Cardiac muscle cell (in vitro differentiated cells and primary cell): ENCODE results near the gene TMUB2. TPM values are rescaled to one million over a fixed set of nuclear protein-coding genes. Genes with fewer than 3 reads are reported as not detected.

Experiments
- DNase-seq, 2 donors: peaks; one replicate each; pipeline versions ENCODE4 v3.0.0 to v3.0.0-alpha.2; 2010 to 2017; ENCODE audit warnings: low read depth in 1 of 2, low spot score in 1 of 2
- H3K27ac ChIP-seq: fragments of 200-600 bp; sonication (generic); 2 replicates; pipeline ENCODE4 v1.5.1; 2016
- H3K27me3 ChIP-seq: fragments of 200-600 bp; sonication (generic); 2 replicates; pipeline ENCODE4 v1.6.0; 2016; ENCODE audit warnings: control low read depth
- H3K36me3 ChIP-seq: fragments of 200-600 bp; sonication (generic); 2 replicates; pipeline ENCODE4 v1.5.1; 2016; ENCODE audit warnings: control low read depth
- H3K4me1 ChIP-seq: fragments of 200-600 bp; sonication (generic); 2 replicates; pipeline ENCODE4 v1.8.1; 2017; ENCODE audit warnings: low read depth, mild to moderate bottlenecking, mixed run types
- H3K4me3 ChIP-seq: fragments of 200-600 bp; sonication (generic); 2 replicates; pipeline ENCODE4 v1.5.1; 2016; ENCODE audit warnings: mild to moderate bottlenecking
- H3K9me3 ChIP-seq: fragments of 200-600 bp; sonication (generic); 2 replicates; pipeline ENCODE4 v1.5.1; 2017; ENCODE audit warnings: low read depth, mild to moderate bottlenecking, control low read depth
- polyA plus RNA-seq: library from polyadenylated mRNA; unstranded; fragments of >200 nt; fragmentation: Nextera tagmentation; extraction: Ambion mirVana; gene quantifications from 2 replicates; pipeline ENCODE4 v1.2.1, GENCODE V29; 2016
- total RNA-seq: library from RNA; depleted of rRNA; stranded (reverse); fragments of >200 nt; gene quantifications from 2 replicates; pipeline ENCODE4 v1.2.3, GENCODE V29; 2016
- TF ChIP-seq, protein P1 (sequence below): IDR thresholded peaks from 2 replicates; pipeline ENCODE4 v1.5.1; 2012; ENCODE audit warnings: low read depth, mild to moderate bottlenecking, low read length

TMUB2 gene
- total and polyA plus RNA-seq, 2 experiments from 2014 or later: 40.5 to 43.9 TPM

DNA sequence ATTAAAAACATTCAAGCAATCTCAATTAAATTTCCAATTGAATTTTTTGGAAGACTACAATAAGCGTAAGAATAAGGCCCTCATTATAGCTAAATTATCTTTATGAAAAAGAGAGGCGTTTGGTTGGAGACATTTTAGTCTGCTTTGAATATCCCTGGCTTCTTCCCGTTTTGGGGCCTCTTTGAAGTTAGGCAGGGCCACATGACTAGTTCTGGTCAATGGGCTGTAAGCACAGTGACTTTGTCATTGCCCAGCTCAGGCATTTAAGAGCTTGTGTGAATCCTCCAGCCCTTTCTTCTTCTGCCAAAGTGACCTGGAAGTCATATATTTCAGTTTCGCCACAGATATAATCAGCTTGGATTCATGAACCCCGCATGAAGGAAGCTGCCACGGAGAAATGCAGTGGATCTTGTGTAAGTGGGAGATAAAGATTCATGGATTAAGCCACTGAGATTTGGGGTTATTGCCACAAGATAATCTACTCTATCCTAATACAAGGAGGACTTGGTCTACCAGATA lies 54.4 kb downstream of the TMUB2 start:
- TF ChIP-seq, protein P1, sequence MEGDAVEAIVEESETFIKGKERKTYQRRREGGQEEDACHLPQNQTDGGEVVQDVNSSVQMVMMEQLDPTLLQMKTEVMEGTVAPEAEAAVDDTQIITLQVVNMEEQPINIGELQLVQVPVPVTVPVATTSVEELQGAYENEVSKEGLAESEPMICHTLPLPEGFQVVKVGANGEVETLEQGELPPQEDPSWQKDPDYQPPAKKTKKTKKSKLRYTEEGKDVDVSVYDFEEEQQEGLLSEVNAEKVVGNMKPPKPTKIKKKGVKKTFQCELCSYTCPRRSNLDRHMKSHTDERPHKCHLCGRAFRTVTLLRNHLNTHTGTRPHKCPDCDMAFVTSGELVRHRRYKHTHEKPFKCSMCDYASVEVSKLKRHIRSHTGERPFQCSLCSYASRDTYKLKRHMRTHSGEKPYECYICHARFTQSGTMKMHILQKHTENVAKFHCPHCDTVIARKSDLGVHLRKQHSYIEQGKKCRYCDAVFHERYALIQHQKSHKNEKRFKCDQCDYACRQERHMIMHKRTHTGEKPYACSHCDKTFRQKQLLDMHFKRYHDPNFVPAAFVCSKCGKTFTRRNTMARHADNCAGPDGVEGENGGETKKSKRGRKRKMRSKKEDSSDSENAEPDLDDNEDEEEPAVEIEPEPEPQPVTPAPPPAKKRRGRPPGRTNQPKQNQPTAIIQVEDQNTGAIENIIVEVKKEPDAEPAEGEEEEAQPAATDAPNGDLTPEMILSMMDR: no peak
- Histone ChIP-seq H3K4me3 (no peak overlapping the region), H3K36me3 (no peaks in the 10 kb centered on the region), H3K4me1 (no peaks in the 10 kb centered on the region), H3K9me3 (no peaks in the 10 kb centered on the region), H3K27ac (no peak overlapping the region), H3K27me3 (no peaks in the 10 kb centered on the region)
- DNase-seq: no peak

Other genes with a start within 250 kb of the TMUB2 start
- not detected in 2 replicates for gene PPY, start 244.5 kb upstream of the TMUB2 start, total RNA-seq
- gene PPY, start 244.5 kb upstream of the TMUB2 start, polyA plus RNA-seq: not detected in 2 replicates
- not detected in 2 replicates for gene PYY, start 233.0 kb upstream of the TMUB2 start, total RNA-seq
- gene PYY, start 233.0 kb upstream of the TMUB2 start, polyA plus RNA-seq: 0.77 TPM in 1 of 2 replicates, not detected in the other
- gene NAGS, start 182.3 kb upstream of the TMUB2 start, total RNA-seq: 4.2 and 6.1 TPM in 2 replicates
- 5.1 and 8.5 TPM in 2 replicates for gene NAGS, start 182.3 kb upstream of the TMUB2 start, polyA plus RNA-seq
- gene TMEM101, start 172.0 kb upstream of the TMUB2 start, total RNA-seq: 37.5 and 65.8 TPM in 2 replicates
- 22.5 and 40.6 TPM in 2 replicates for gene TMEM101, start 172.0 kb upstream of the TMUB2 start, polyA plus RNA-seq
- 31.0 and 45.3 TPM in 2 replicates for gene LSM12, start 120.3 kb upstream of the TMUB2 start, total RNA-seq
- gene LSM12, start 120.3 kb upstream of the TMUB2 start, polyA plus RNA-seq: 46.5 and 60.7 TPM in 2 replicates
- 93.1 and 95.3 TPM in 2 replicates for gene G6PC3, start 116.2 kb upstream of the TMUB2 start, total RNA-seq
- 162 and 234 TPM in 2 replicates for gene G6PC3, start 116.2 kb upstream of the TMUB2 start, polyA plus RNA-seq
- gene HDAC5, start 63.3 kb upstream of the TMUB2 start, total RNA-seq: 164 and 300 TPM in 2 replicates
- gene HDAC5, start 63.3 kb upstream of the TMUB2 start, polyA plus RNA-seq: 94.1 and 209 TPM in 2 replicates
- gene HROB, start 45.0 kb upstream of the TMUB2 start, total RNA-seq: 3.6 and 9.6 TPM in 2 replicates
- 7.8 and 15.6 TPM in 2 replicates for gene HROB, start 45.0 kb upstream of the TMUB2 start, polyA plus RNA-seq
- gene ASB16, start 16.3 kb upstream of the TMUB2 start, total RNA-seq: 3.1 and 6.4 TPM in 2 replicates
- 5.5 and 6.4 TPM in 2 replicates for gene ASB16, start 16.3 kb upstream of the TMUB2 start, polyA plus RNA-seq
- gene ATXN7L3, start 12.9 kb downstream of the TMUB2 start, total RNA-seq: 79.0 and 91.0 TPM in 2 replicates
- gene ATXN7L3, start 12.9 kb downstream of the TMUB2 start, polyA plus RNA-seq: 24.7 and 31.4 TPM in 2 replicates
- gene UBTF, start 32.7 kb downstream of the TMUB2 start, total RNA-seq: 70.6 and 75.0 TPM in 2 replicates
- gene UBTF, start 32.7 kb downstream of the TMUB2 start, polyA plus RNA-seq: 51.1 and 52.1 TPM in 2 replicates
- gene SLC4A1, start 81.2 kb downstream of the TMUB2 start, total RNA-seq: not detected in 2 replicates
- gene SLC4A1, start 81.2 kb downstream of the TMUB2 start, polyA plus RNA-seq: not detected in 2 replicates
- 2.3 and 5.8 TPM in 2 replicates for gene RUNDC3A, start 121.6 kb downstream of the TMUB2 start, total RNA-seq
- 0.99 and 1.9 TPM in 2 replicates for gene RUNDC3A, start 121.6 kb downstream of the TMUB2 start, polyA plus RNA-seq
- gene SLC25A39, start 137.9 kb downstream of the TMUB2 start, total RNA-seq: 228 and 243 TPM in 2 replicates
- 252 and 284 TPM in 2 replicates for gene SLC25A39, start 137.9 kb downstream of the TMUB2 start, polyA plus RNA-seq
- 274 and 275 TPM in 2 replicates for gene GRN, start 158.3 kb downstream of the TMUB2 start, total RNA-seq
- gene GRN, start 158.3 kb downstream of the TMUB2 start, polyA plus RNA-seq: 353 and 377 TPM in 2 replicates
- gene FAM171A2, start 176.9 kb downstream of the TMUB2 start, total RNA-seq: 45.1 and 49.5 TPM in 2 replicates
- gene FAM171A2, start 176.9 kb downstream of the TMUB2 start, polyA plus RNA-seq: 38.6 and 43.2 TPM in 2 replicates
- 2.0 and 11.0 TPM in 2 replicates for gene ITGA2B, start 202.7 kb downstream of the TMUB2 start, total RNA-seq
- gene ITGA2B, start 202.7 kb downstream of the TMUB2 start, polyA plus RNA-seq: 0.56 and 6.7 TPM in 2 replicates